ENCODE data around the gene MYO1D.

The MYO1D gene

DNA sequence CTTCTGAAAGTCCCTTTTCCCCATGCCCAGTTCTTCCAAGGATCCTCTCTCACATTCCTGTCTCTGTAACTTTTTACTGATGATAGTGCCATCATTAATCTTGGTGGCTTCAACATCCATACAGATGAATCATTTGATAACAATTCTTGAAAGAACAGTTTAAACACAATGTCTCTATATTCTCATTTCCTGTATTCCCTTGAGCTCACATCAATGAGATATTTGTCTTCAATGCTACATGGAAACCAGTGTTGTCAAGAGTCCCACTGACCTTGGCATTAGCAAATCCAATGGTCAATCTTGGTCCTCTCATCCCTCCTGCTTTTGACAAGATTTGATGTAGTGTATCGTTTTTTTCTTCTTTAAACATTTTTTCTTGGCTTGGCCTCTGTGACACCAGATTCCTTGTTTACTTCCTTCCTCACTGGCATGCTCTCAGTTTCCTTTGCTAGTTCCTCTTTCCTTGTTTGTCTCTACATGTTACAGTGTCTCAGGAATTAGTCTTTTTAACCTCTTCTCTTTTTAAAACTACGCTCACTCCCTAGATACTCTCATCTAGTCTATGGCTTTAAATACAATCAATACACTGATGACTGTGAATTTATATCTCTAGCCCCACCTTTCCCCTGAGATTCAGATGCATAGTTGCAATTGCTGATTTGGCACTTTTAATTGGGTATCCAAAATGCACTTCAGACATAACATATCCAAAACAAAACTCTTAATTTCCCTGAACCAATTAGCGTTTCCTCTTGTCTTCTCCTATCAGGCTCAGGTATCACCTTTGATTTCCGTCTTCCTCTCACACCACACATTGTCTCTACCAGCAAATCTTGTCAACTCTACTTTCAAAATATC lies 134.0 kb downstream of the MYO1D start:
- TF ChIP-seq, protein P1, sequence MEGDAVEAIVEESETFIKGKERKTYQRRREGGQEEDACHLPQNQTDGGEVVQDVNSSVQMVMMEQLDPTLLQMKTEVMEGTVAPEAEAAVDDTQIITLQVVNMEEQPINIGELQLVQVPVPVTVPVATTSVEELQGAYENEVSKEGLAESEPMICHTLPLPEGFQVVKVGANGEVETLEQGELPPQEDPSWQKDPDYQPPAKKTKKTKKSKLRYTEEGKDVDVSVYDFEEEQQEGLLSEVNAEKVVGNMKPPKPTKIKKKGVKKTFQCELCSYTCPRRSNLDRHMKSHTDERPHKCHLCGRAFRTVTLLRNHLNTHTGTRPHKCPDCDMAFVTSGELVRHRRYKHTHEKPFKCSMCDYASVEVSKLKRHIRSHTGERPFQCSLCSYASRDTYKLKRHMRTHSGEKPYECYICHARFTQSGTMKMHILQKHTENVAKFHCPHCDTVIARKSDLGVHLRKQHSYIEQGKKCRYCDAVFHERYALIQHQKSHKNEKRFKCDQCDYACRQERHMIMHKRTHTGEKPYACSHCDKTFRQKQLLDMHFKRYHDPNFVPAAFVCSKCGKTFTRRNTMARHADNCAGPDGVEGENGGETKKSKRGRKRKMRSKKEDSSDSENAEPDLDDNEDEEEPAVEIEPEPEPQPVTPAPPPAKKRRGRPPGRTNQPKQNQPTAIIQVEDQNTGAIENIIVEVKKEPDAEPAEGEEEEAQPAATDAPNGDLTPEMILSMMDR (IDR thresholded peaks at IDR 0.05), result no peak

DNA sequence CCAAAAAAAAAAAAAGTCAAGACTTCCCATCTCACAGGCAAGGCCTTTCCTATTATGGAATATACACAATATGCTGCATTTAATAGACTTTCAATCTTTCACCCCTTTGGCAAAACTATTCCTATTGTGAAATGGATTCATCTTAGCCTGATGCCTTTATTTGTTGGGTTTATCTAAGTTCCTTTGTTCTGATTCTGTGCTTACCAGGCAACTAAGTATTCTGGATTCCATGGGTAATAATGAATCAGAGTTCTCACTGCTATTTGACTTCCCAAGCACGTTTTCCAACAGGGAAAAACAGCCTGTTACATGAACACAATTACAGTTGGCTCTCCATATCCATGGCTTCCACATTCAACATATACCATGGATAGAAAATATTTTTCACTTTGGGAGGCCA lies 135.5 kb downstream of the MYO1D start:
- TF ChIP-seq, protein P1 (IDR thresholded peaks at IDR 0.05), result no peak

DNA sequence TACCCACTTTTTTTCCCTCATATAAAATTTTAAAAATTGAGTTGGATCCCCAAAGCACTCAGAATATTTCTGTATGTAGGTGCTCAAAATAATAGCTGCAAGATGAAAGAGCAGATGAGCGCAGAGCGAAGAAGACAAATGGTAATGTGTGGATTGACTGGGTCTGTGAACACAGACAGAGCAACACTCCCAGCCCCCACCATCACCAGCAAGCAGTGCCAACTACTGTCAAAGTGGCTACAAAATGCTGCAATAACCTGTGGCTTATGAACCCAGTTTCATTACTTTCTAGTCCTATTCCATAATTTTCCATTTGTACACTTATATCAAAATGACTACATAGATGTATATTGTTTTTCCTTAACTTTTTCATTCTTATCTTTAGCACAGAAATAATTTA lies 137.2 kb downstream of the MYO1D start:
- TF ChIP-seq, protein P1 (IDR thresholded peaks at IDR 0.05), result no peak

DNA sequence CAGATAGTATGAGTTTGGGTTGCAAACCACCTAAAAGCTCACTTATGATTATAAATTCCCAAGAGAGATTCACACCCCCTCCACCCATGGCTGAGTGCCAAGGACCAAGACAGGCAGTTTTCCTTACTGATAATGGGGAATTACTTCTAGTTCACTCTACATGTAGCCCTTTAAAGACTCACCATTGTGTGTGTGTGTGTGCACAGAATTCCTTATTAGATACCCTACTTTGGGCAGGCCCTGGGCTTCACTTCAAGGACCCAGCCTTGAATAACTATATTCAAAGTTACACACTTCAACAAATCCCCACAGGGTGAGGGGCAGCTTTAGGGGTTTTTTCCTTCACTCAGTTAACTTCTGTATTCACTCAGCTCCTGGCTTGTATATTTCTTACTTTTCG lies 143.5 kb downstream of the MYO1D start:
- TF ChIP-seq, protein P1 (IDR thresholded peaks at IDR 0.05), result no peak

DNA sequence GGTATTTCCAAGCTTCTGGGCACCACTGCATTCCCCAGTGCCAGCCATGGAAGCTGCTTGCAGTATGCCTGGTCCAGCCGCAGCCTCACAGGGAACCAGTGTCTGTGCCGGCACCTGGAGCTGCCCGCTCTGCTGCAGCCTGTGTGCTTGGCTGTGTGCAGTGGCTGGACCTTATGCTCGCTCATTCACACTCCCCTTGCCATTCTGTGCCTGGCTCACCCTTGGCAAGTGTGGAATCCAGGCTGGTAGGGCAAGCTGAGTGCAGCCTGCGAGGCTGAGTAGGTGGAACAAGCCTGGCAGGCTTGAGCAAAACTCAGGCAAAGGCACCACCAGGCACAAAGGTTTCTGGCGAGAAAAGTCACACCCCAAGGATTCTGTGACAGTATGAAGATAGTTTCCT lies 144.0 kb downstream of the MYO1D start:
- TF ChIP-seq, protein P1 (IDR thresholded peaks at IDR 0.05), result no peak

DNA sequence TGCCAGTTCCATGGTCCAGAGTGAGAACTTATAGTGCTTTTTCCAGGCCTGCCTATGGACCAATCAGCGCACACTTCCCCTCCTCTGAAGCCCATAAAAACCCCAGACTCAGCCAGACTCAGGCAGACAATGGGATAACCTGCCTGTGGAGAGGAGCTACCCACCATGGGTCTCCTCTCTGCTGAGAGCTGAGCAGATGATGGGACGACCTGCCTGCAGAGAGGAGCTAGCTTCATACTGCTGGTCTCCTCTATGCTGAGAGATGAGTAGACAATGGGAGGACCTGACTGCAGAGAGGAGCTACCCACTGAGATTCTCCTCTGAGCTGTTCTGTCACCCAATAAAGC lies 144.7 kb downstream of the MYO1D start:
- TF ChIP-seq, protein P1 (IDR thresholded peaks at IDR 0.05), result no peak

DNA sequence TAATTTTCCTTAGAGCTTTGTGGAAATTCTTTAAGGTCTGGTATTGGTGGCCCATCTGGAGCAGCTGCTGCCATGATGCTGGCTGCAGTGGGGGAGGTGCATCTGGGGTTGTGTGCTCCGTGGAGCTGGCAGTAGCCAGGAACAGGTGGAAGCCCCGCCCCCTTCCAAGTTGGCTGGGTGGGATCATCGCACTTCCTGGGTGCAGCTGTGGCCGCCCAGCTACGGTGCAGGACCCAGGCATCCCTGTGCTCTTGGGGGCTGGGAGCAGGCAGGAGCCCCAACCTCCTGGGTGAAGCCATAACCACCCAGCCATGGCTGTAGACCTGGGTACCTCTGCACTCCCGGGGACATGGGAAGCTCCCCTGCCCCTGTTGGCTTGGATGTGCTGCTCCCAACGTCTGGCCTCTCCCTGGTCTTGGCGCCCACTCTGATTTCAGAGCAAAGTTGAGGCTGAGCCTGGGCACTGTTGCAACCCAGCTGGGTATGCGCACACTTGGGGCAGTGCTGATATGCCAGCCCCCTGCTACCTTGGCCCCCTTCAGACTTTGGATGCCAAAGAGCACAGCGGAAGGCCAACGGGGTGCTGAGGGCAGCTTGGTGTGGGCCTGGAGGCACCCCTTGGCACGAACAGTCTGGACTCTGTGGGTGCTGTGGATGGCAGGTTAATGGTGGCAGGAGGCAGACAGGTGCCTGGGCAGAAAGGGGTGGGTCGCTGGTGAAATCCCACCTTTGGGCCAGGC lies 145.2 kb downstream of the MYO1D start:
- TF ChIP-seq, protein P1 (IDR thresholded peaks at IDR 0.05), result no peak
